Nephron progenitor cell (in vitro differentiated cells): Measurements from ENCODE around the gene DHX9.
A peak's percentile ranks its signal among the peaks of the same experiment; 100 is the strongest.

ENCODE experiments used
- DNase-seq: peaks from one replicate; pipeline ENCODE4 v3.0.0; 2021
- H3K27ac Mint-ChIP-seq: 2 replicates; pipeline ENCODE4 v1.8.0; 2021; ENCODE audit warnings: mild to moderate bottlenecking, moderate library complexity, mixed read lengths
- H3K27me3 Mint-ChIP-seq: 2 replicates; pipeline ENCODE4 v1.8.0; 2021; ENCODE audit warnings: mild to moderate bottlenecking, low read depth, mixed read lengths; ENCODE audit not compliant: poor library complexity
- H3K36me3 Mint-ChIP-seq: 2 replicates; pipeline ENCODE4 v1.8.0; 2021; ENCODE audit warnings: low read depth, mixed read lengths
- H3K4me1 Mint-ChIP-seq: 2 replicates; pipeline ENCODE4 v1.8.0; 2021; ENCODE audit warnings: mixed read lengths
- H3K4me3 Mint-ChIP-seq: 2 replicates; pipeline ENCODE4 v1.8.0; 2021; ENCODE audit warnings: mild to moderate bottlenecking, moderate library complexity, mixed read lengths
- H3K9me3 Mint-ChIP-seq: 2 replicates; pipeline ENCODE4 v1.8.0; 2021; ENCODE audit warnings: mild to moderate bottlenecking, moderate library complexity, mixed read lengths
- TF ChIP-seq, protein P1 (sequence below): fragments of 200-600 bp; sonication (generic); IDR thresholded peaks from 2 replicates; pipeline ENCODE4 v1.5.0; 2021; ENCODE audit warnings: antibody characterized with exemption

The DHX9 gene

DNA sequence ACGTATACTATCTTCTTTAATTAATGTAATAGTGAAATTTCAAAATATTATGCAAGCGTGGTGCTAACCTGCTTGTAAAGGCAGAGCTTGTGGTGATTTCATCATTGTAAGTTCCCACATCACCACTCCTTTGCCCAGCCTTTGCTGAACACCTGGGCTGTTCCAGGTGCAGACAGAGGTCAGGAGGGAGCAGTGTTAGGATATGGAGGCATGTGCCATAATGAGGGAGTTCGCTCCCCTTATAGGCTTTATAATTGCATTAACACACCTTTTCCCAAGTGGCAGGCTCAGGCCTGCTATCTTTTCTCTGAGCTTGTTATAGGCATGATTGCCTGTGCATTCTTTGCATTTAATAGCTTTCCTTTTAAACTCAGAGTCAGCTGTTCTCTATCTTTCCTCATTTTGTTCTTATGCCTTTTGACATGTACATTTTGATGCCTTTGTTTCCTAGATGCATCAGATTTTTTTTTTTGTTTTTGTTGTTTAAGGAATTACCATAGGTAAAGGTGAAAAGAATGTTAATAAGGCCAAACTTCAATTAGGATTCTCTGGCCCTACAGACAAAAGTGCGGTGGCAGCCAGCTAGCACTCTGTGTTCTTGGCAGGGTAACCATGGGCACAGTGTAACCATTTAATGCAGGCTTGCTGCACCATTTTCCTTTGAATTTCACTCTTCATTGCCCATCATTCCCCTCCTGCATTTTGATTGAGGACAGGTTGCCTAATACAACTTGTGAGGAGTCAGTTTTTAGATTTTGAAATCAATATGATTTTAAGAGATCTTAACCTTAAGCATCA lies 36.9 kb upstream of the DHX9 start:
- DNase-seq: no peak
- Mint-ChIP-seq H3K27me3 (peaks cover 8% of the 10 kb centered on the region), H3K27ac (no peak overlapping the region), H3K4me1 (peaks cover 12% of the 10 kb centered on the region), H3K9me3 (no peaks in the 10 kb centered on the region), H3K4me3 (no peak overlapping the region), H3K36me3 (no peaks in the 10 kb centered on the region)
- TF ChIP-seq, protein P1, sequence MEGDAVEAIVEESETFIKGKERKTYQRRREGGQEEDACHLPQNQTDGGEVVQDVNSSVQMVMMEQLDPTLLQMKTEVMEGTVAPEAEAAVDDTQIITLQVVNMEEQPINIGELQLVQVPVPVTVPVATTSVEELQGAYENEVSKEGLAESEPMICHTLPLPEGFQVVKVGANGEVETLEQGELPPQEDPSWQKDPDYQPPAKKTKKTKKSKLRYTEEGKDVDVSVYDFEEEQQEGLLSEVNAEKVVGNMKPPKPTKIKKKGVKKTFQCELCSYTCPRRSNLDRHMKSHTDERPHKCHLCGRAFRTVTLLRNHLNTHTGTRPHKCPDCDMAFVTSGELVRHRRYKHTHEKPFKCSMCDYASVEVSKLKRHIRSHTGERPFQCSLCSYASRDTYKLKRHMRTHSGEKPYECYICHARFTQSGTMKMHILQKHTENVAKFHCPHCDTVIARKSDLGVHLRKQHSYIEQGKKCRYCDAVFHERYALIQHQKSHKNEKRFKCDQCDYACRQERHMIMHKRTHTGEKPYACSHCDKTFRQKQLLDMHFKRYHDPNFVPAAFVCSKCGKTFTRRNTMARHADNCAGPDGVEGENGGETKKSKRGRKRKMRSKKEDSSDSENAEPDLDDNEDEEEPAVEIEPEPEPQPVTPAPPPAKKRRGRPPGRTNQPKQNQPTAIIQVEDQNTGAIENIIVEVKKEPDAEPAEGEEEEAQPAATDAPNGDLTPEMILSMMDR: no peak

DNA sequence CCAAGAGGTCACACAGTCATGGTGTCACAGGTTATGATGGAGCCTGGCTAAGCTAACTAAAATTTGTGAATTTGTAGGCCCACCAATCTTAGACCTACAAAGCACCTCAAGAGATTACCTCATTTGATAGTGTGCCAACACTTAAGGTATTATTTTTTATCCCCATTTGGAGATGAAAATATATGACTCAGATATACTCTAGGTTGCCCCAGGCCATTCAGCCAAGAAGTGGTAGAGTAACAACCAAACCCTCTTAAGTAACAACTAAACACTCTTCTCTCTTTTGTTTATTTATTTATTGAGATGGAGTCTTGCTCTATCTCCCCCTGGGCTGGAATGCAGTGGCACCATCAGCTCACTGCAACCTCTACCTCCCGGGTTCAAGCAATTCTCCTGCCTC lies 35.3 kb upstream of the DHX9 start:
- Mint-ChIP-seq H3K27me3 (peaks cover 5% of the 10 kb centered on the region), H3K36me3 (no peaks in the 10 kb centered on the region), H3K9me3 (no peaks in the 10 kb centered on the region), H3K4me1 (peaks cover 12% of the 10 kb centered on the region), H3K27ac (no peak overlapping the region), H3K4me3 (no peak overlapping the region)
- no peak for DNase-seq
- TF ChIP-seq, protein P1: no peak

DNA sequence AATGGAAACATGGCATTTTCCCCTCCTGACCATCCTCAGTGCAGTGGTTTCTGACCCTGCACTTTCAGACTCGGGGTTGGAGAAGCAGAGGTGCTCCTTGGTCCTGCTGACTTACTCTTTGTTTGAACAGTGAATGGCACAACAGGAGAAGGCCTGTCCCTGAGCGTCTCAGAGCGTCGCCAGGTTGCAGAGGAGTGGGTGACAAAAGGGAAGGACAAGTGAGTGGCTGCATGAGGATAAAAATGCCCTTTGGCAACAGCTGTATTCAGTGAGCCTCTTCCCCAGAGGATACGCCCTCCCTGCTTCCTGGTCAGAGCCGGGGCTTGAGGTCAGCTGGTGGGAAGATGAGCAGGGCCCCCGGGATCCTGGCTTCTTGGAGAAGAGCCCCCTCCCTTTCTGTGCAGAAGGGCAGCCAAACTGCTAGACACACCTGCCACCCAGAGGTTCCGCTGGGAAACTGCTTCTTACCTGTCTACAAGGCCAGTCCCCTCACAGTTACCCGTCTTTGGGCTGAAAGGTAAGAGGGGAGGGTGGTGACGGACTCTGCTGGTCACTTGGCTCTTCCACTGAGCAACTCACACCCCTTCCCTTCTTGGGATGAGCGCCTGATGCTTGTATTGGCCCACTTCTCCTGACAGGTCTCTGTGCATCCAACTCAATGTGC lies 33.0 kb upstream of the DHX9 start:
- Mint-ChIP-seq H3K4me1 (peaks cover 27% of the 10 kb centered on the region), H3K27ac (no peak overlapping the region), H3K9me3 (no peaks in the 10 kb centered on the region), H3K36me3 (no peaks in the 10 kb centered on the region), H3K4me3 (no peak overlapping the region), H3K27me3 (peaks cover 5% of the 10 kb centered on the region)
- peak; percentile 12 for DNase-seq
- TF ChIP-seq, protein P1: peak; percentile 20

DNA sequence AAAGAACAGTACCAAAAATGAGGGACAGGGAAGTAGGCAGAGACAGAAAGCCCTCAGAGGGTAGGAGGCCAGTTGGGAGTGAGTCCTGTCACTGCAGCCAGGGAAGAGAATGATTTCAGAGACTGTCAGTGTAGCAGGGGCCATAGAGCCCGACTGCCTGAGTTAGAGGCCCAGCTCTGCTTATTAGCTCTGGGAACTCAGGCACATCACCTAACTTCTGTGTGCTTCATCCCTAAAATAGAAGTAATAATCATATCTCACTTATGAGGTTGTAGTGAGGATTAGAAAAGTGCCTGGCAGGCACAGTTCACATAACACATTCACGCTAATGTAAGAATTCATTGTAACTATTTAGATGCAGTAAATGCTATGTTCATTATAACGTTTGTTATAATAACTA lies 31.2 kb upstream of the DHX9 start:
- peaks cover 5% of the 10 kb centered on the region for H3K27me3 Mint-ChIP-seq
- H3K4me1 Mint-ChIP-seq: peaks cover 27% of the 10 kb centered on the region
- DNase-seq: no peak
- TF ChIP-seq, protein P1: no peak
- H3K27ac Mint-ChIP-seq: no peak overlapping the region
- H3K36me3 Mint-ChIP-seq: no peaks in the 10 kb centered on the region
- H3K4me3 Mint-ChIP-seq: no peak overlapping the region
- H3K9me3 Mint-ChIP-seq: no peaks in the 10 kb centered on the region

DNA sequence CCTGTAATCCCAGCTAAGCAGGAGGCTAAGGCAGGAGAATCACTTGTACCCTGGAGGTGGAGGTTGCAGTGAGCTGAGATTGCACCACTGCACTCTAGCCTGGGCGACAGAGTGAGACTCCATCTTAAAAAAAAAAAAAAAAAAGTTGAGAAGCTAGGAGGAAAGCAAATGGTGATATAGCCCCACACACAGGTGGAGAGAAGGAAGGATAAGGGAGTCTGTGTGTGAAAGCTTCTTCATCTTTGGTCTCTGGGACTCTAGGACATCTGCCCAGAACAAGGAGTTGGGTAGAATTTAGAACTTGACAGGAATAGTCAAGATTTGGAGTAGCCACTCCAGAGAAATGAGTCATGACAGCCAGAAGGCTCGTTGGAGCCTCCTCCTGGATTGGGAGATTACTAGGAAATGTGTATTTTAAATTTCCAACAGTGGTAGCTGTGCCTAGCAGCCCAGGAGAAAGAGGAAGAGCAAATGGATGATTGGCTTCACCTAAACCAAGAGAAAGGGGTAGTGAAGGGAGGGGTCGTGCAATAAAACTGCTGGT lies 29.7 kb upstream of the DHX9 start:
- peaks cover 7% of the 10 kb centered on the region for H3K36me3 Mint-ChIP-seq
- H3K4me1 Mint-ChIP-seq: peaks cover 27% of the 10 kb centered on the region
- no peak overlapping the region for H3K4me3 Mint-ChIP-seq
- peaks cover 5% of the 10 kb centered on the region for H3K27me3 Mint-ChIP-seq
- TF ChIP-seq, protein P1: no peak
- no peak overlapping the region for H3K27ac Mint-ChIP-seq
- H3K9me3 Mint-ChIP-seq: no peaks in the 10 kb centered on the region
- DNase-seq: no peak
